IPS-18c (cell line): ENCODE data around the gene TAF9B.

Experiments
- H3K4me3 ChIP-seq: 2 replicates; pipeline ENCODE4 v1.7.0; 2013; ENCODE audit warnings: low read depth, mild to moderate bottlenecking, low read length, moderate library complexity; ENCODE audit not compliant: insufficient read depth
- H3K9me3 ChIP-seq: one replicate; pipeline ENCODE4 v1.6.1; 2013; ENCODE audit warnings: mild to moderate bottlenecking, low read length, moderate library complexity; ENCODE audit not compliant: control insufficient read depth, insufficient read depth

TAF9B gene

GRCh38 chrX:78124307-78124706 is 15.1 kb downstream of the TAF9B start:
- Histone ChIP-seq H3K9me3 (no peaks in the 10 kb centered on the region), H3K4me3 (no peak overlapping the region)

GRCh38 chrX:78123190-78123589 is 16.3 kb downstream of the TAF9B start:
- Histone ChIP-seq H3K9me3 (no peaks in the 10 kb centered on the region), H3K4me3 (no peak overlapping the region)

GRCh38 chrX:78119521-78120227 is 19.8 kb downstream of the TAF9B start:
- Histone ChIP-seq H3K9me3 (no peaks in the 10 kb centered on the region), H3K4me3 (no peak overlapping the region)

GRCh38 chrX:78118628-78119027 is 20.8 kb downstream of the TAF9B start:
- Histone ChIP-seq H3K9me3 (no peaks in the 10 kb centered on the region), H3K4me3 (no peak overlapping the region)

GRCh38 chrX:78116766-78117165 is 22.7 kb downstream of the TAF9B start:
- H3K9me3 ChIP-seq, result peaks cover 2% of the 10 kb centered on the region
- H3K4me3 ChIP-seq, result no peak overlapping the region

GRCh38 chrX:78116365-78116764 is 23.1 kb downstream of the TAF9B start:
- Histone ChIP-seq H3K9me3 (peaks cover 2% of the 10 kb centered on the region), H3K4me3 (no peak overlapping the region)

GRCh38 chrX:78111140-78111931 is 28.1 kb downstream of the TAF9B start:
- no peak overlapping the region for H3K4me3 ChIP-seq
- peaks cover 2% of the 10 kb centered on the region for H3K9me3 ChIP-seq

GRCh38 chrX:78109458-78109857 is 30.0 kb downstream of the TAF9B start:
- Histone ChIP-seq H3K4me3 (no peak overlapping the region), H3K9me3 (peaks cover 2% of the 10 kb centered on the region)

- no peak overlapping the region for H3K4me3 ChIP-seq
- no peaks in the 10 kb centered on the region for H3K9me3 ChIP-seq
Observed at GRCh38 chrX:78106651-78106986, 32.8 kb downstream of the TAF9B start.

GRCh38 chrX:78105944-78106650 is 33.4 kb downstream of the TAF9B start:
- H3K4me3 ChIP-seq, result no peak overlapping the region
- H3K9me3 ChIP-seq, result no peaks in the 10 kb centered on the region

GRCh38 chrX:78104447-78105176 is 34.8 kb downstream of the TAF9B start:
- H3K4me3 ChIP-seq, result peak overlapping the region; percentile 80
- peaks cover 2% of the 10 kb centered on the region for H3K9me3 ChIP-seq

- Histone ChIP-seq H3K4me3 (peak within 1 kb of the TSS; percentile 80), H3K9me3 (peaks cover 2% of the 10 kb centered on the region)
Observed at GRCh38 chrX:78103623-78104446, 35.6 kb downstream of the TAF9B start, which contains the start of gene PGK1. PGK1 (plus strand) TSS chrX:78104248; CDS start chrX:78104341, 93 bp downstream.

- H3K4me3 ChIP-seq, result no peak overlapping the region
- peaks cover 2% of the 10 kb centered on the region for H3K9me3 ChIP-seq
Observed at GRCh38 chrX:78103001-78103622, 36.3 kb downstream of the TAF9B start.

GRCh38 chrX:78102091-78102490 is 37.4 kb downstream of the TAF9B start:
- Histone ChIP-seq H3K4me3 (no peak overlapping the region), H3K9me3 (peaks cover 2% of the 10 kb centered on the region)

- H3K9me3 ChIP-seq, result peaks cover 2% of the 10 kb centered on the region
- no peak overlapping the region for H3K4me3 ChIP-seq
Observed at GRCh38 chrX:78098108-78098507, 41.3 kb downstream of the TAF9B start.

- peaks cover 5% of the 10 kb centered on the region for H3K9me3 ChIP-seq
Observed at GRCh38 chrX:78092296-78092695, 47.2 kb downstream of the TAF9B start.

More at GRCh38 chrX:78092296-78092695, 47.2 kb downstream of the TAF9B start:
- H3K4me3 ChIP-seq, result no peak overlapping the region
